HEK293T (cell line): ENCODE results near the gene HLF.

Source experiments
- ARNT ChIP-seq: fragments of 450-650 bp; IDR thresholded peaks from 2 replicates; pipeline ENCODE4 v1.6.1; 2017; ENCODE audit warnings: mild to moderate bottlenecking
- BHLHE40 ChIP-seq: fragments of 450-650 bp; IDR thresholded peaks from 2 replicates; pipeline ENCODE4 v1.6.1; 2016; ENCODE audit warnings: mild to moderate bottlenecking, moderate library complexity, borderline replicate concordance
- ELF4 ChIP-seq: fragments of 450-650 bp; IDR thresholded peaks from 2 replicates; pipeline ENCODE4 v1.6.1; 2017; ENCODE audit warnings: antibody characterized with exemption
- FOXA1 ChIP-seq: fragments of 450-650 bp; IDR thresholded peaks from 2 replicates; pipeline ENCODE4 v1.6.1; 2016; ENCODE audit warnings: mild to moderate bottlenecking
- FOXK2 ChIP-seq: fragments of 450-650 bp; IDR thresholded peaks from 2 replicates; pipeline ENCODE4 v1.6.1; 2016; ENCODE audit warnings: mild to moderate bottlenecking
- FOXM1 ChIP-seq: fragments of 450-650 bp; IDR thresholded peaks from 2 replicates; pipeline ENCODE4 v1.6.1; 2017; ENCODE audit warnings: mild to moderate bottlenecking, borderline replicate concordance
- HDGF ChIP-seq: fragments of 450-650 bp; IDR thresholded peaks from 2 replicates; pipeline ENCODE4 v1.6.1; 2017; ENCODE audit warnings: antibody characterized with exemption, borderline replicate concordance
- LEF1 ChIP-seq: fragments of 450-650 bp; IDR thresholded peaks from 2 replicates; pipeline ENCODE4 v1.6.1; 2017; ENCODE audit warnings: mild to moderate bottlenecking, borderline replicate concordance
- SP1 ChIP-seq: fragments of 450-650 bp; IDR thresholded peaks from 2 replicates; pipeline ENCODE4 v1.6.1; 2017
- SUZ12 ChIP-seq: fragments of 450-650 bp; IDR thresholded peaks from 2 replicates; pipeline ENCODE4 v1.6.1; 2016; ENCODE audit warnings: mild to moderate bottlenecking

- TF ChIP-seq FOXK2 (no peak), HDGF (no peak), FOXA1 (no peak), SP1 (no peak), ELF4 (no peak), BHLHE40 (no peak), LEF1 (no peak), FOXM1 (no peak), SUZ12 (no peak), ARNT (no peak)
Observed at GRCh38 chr17:55363033-55363432, 98.3 kb downstream of the HLF start.
